Neural progenitor cell (in vitro differentiated cells): Measurements from ENCODE around the gene AGAP5.

ENCODE experiments used
- EZH2 ChIP-seq: fragments of 200-600 bp; sonication (generic); IDR thresholded peaks from 2 replicates; pipeline ENCODE4 v1.6.1; 2017; ENCODE audit warnings: antibody characterized with exemption, mild to moderate bottlenecking, moderate library complexity
- EZH2phosphoT487 ChIP-seq: fragments of 200-600 bp; sonication (generic); IDR thresholded peaks from 2 replicates; pipeline ENCODE4 v1.6.1; 2017; ENCODE audit warnings: antibody characterized with exemption
- TF ChIP-seq, protein P1 (sequence below): fragments of 200-600 bp; sonication (generic); IDR thresholded peaks from 2 replicates; pipeline ENCODE4 v1.5.1; 2017; ENCODE audit warnings: antibody characterized with exemption, mild to moderate bottlenecking

DNA sequence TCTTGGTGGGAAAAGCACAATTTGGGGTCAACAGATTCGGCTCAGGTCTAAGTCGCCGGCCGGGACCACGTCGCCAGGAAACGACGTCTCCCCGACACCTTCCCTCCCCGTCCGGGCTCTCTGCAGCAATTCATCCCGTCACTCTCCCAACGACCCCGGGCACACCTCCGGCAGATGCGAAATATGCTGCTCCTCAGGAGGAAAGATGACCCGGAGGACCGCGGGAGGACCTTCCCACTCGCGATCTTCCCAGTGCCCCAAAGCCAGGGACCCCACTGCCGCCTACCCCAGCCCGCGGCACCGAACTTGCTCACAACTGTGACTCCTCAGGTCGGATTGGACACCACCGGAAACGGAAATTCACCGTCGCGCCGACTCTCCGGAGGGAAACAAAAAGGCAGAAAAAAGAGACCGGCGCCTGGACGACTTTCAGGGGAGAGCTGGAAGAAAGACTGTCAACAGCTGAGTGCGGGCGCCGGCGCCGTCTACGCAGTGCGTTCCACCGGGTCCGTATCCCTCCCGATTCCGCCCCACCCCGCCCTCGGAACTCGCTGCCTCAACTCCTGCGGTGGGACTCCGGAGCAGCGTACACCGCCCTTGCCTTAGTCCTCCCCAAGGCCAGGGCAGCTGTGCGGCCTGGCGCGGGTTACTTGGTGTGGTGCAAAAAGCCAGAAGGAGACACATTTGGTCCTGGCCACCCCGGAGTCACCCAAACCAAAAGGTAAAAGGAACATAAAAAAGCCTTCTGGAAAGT lies 32.4 kb upstream of the AGAP5 start:
- TF ChIP-seq, protein P1, sequence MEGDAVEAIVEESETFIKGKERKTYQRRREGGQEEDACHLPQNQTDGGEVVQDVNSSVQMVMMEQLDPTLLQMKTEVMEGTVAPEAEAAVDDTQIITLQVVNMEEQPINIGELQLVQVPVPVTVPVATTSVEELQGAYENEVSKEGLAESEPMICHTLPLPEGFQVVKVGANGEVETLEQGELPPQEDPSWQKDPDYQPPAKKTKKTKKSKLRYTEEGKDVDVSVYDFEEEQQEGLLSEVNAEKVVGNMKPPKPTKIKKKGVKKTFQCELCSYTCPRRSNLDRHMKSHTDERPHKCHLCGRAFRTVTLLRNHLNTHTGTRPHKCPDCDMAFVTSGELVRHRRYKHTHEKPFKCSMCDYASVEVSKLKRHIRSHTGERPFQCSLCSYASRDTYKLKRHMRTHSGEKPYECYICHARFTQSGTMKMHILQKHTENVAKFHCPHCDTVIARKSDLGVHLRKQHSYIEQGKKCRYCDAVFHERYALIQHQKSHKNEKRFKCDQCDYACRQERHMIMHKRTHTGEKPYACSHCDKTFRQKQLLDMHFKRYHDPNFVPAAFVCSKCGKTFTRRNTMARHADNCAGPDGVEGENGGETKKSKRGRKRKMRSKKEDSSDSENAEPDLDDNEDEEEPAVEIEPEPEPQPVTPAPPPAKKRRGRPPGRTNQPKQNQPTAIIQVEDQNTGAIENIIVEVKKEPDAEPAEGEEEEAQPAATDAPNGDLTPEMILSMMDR = no peak
- TF ChIP-seq EZH2 (no peak), EZH2phosphoT487 (no peak)
